CD4-positive, alpha-beta T cell (primary cell): ENCODE data around the gene IRAK4. TPM values are rescaled to one million over a fixed set of nuclear protein-coding genes. Genes with fewer than 3 reads are reported as not detected.
A peak's percentile ranks its signal among the peaks of the same experiment; 100 is the strongest.

ENCODE experiments used
- ATAC-seq: fragments of 200-7000 bp; cut with Tn5 transposase; one replicate; pipeline ENCODE4 v1.10.0; 2022; ENCODE audit warnings: mild to moderate bottlenecking; ENCODE audit not compliant: poor library complexity
- CTCF ChIA-PET: fragments of 350-600 bp; sonication (Branson Sonifier 250); formaldehyde crosslinking; loops from one replicate; lab custom pipeline; 2021; ENCODE audit warnings: antibody characterized with exemption, inconsistent platforms; lab: Charles Lee
- POLR2A ChIA-PET: fragments of 350-600 bp; sonication (Branson Sonifier 250); formaldehyde crosslinking; loops from one replicate; lab custom pipeline; 2021; ENCODE audit warnings: antibody characterized with exemption, inconsistent platforms; lab: Charles Lee
- DNase-seq, 14 experiments: peaks; one replicate each; pipeline ENCODE4 v3.0.0-alpha.2; 2013 to 2020; ENCODE audit warnings: mixed read lengths in 2 of 14
- H3K27ac ChIP-seq, 2 donors: one replicate each; pipeline versions ENCODE4 v1.5.1 to v1.7.0; 2013; ENCODE audit warnings: low read length in 2 of 2, low read depth in 1 of 2, mild to moderate bottlenecking in 1 of 2
- H3K27me3 ChIP-seq, 2 experiments: 1 replicate in 1 of 2; 2 replicates in 1 of 2; pipeline versions ENCODE4 v1.6.1 to v1.7.0; 2013; ENCODE audit warnings: low read length in 2 of 2, control low read depth in 1 of 2, mild to moderate bottlenecking in 1 of 2, moderate library complexity in 1 of 2; ENCODE audit not compliant: insufficient read depth in 2 of 2, control insufficient read depth in 1 of 2
- H3K36me3 ChIP-seq: one replicate; pipeline ENCODE4 v1.6.1; 2013; ENCODE audit warnings: low read length, control low read depth; ENCODE audit not compliant: insufficient read depth
- H3K4me1 ChIP-seq: one replicate; pipeline ENCODE4 v1.6.1; 2013; ENCODE audit warnings: low read length, control low read depth; ENCODE audit not compliant: insufficient read depth
- H3K4me3 ChIP-seq: one replicate; pipeline ENCODE4 v1.5.1; 2013; ENCODE audit warnings: mild to moderate bottlenecking, low read length, moderate library complexity
- H3K9me3 ChIP-seq, 2 experiments: 1 replicate in 1 of 2; 2 replicates in 1 of 2; pipeline versions ENCODE4 v1.6.1 to v1.7.0; 2013; ENCODE audit warnings: low read length in 2 of 2, mild to moderate bottlenecking in 2 of 2, control low read depth in 1 of 2, moderate library complexity in 1 of 2; ENCODE audit not compliant: control insufficient read depth in 1 of 2, insufficient read depth in 1 of 2
- H3K27ac Mint-ChIP-seq: one replicate; pipeline ENCODE4 v1.8.0; 2020; ENCODE audit warnings: mixed read lengths
- H3K27me3 Mint-ChIP-seq: one replicate; pipeline ENCODE4 v1.8.0; 2021; ENCODE audit warnings: mixed read lengths
- H3K36me3 Mint-ChIP-seq: one replicate; pipeline ENCODE4 v1.8.0; 2021; ENCODE audit warnings: low read depth, mixed read lengths
- H3K4me1 Mint-ChIP-seq: one replicate; pipeline ENCODE4 v1.8.0; 2021; ENCODE audit warnings: low read depth, mixed read lengths
- H3K4me3 Mint-ChIP-seq: one replicate; pipeline ENCODE4 v1.8.0; 2020; ENCODE audit warnings: mild to moderate bottlenecking, mixed read lengths
- H3K9me3 Mint-ChIP-seq: one replicate; pipeline ENCODE4 v1.8.0; 2020; ENCODE audit warnings: mixed read lengths
- CTCF ChIP-seq: fragments of 200-600 bp; IDR thresholded peaks from one replicate; pipeline ENCODE4 v1.8.0; 2022; ENCODE audit warnings: antibody characterized with exemption, mild to moderate bottlenecking
- intact Hi-C, 2 experiments: fragments of 100-400 bp; cut with DNase I in 1 of 2; cut with micrococcal nuclease in 1 of 2; formaldehyde crosslinking; loops; one replicate each; pipeline versions ENCODE4 v1.15.1 to v1.9.0; 2023 to 2025; cut with DNase I, micrococcal nuclease
- total RNA-seq, 174 experiments: library from RNA in 2 of 174; stranded (reverse) in 2 of 174; gene quantifications; one replicate each; pipeline ENCODE4 v1.2.3 and lab custom pipeline; 2021 to 2026

IRAK4 gene
- total RNA-seq, 2 experiments from 2014 or later: 27.3 to 29.0 TPM

DNA sequence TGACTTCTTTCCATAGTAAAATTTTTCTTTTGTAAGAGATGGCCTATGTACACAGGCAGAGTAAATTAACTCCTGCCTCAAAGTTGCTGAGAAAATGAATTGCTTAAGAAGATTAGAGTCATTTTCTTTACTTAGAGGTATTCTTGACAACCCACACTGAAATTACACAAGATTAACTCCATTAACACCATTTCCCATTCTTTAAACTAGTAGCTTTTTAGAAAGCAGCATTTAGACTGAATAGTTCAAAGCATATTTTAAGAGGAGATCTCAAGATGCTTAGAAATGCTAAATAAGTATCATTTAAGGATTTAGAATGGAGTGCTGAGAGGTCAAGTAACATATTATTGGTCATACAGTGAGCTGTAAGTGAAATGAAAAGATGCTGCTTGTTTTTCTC is 35.6 kb upstream of the IRAK4 start:
- CTCF ChIA-PET: no interaction called here
- no peak for TF ChIP-seq CTCF
- no peak for DNase-seq
- peaks cover 8% of the 10 kb centered on the region for H3K36me3 Mint-ChIP-seq
- Histone ChIP-seq H3K4me3 (no peak overlapping the region), H3K27ac (no peak overlapping the region), H3K9me3 (no peaks in the 10 kb centered on the region), H3K4me1 (no peaks in the 10 kb centered on the region), H3K27me3 (no peaks in the 10 kb centered on the region), H3K36me3 (no peaks in the 10 kb centered on the region)
- intact Hi-C loops: no loop called here
- no peak for ATAC-seq
- H3K4me1 Mint-ChIP-seq: no peaks in the 10 kb centered on the region
- H3K4me3 Mint-ChIP-seq: no peak overlapping the region
- no peaks in the 10 kb centered on the region for H3K27me3 Mint-ChIP-seq
- H3K9me3 Mint-ChIP-seq: no peaks in the 10 kb centered on the region
- POLR2A ChIA-PET: no interaction called here
- no peak overlapping the region for H3K27ac Mint-ChIP-seq

GRCh38 chr12:43728117-43728516 is 30.6 kb upstream of the IRAK4 start:
- peak; percentile 45 for TF ChIP-seq CTCF
- Mint-ChIP-seq H3K27ac (no peak overlapping the region), H3K36me3 (peaks cover 45% of the 10 kb centered on the region), H3K27me3 (no peaks in the 10 kb centered on the region), H3K4me1 (peaks cover 8% of the 10 kb centered on the region), H3K9me3 (no peaks in the 10 kb centered on the region), H3K4me3 (no peak overlapping the region)
- no peak overlapping the region for H3K27ac ChIP-seq
- ChIA-PET CTCF (no interaction called here), POLR2A (no interaction called here)
- no peaks in the 10 kb centered on the region for H3K4me1 ChIP-seq
- H3K36me3 ChIP-seq: peaks cover 3% of the 10 kb centered on the region
- no peak overlapping the region for H3K4me3 ChIP-seq
- DNase-seq: peak in 1 of 14 experiments; percentile 3
- no peak for ATAC-seq
- intact Hi-C loops: no loop called here
- H3K9me3 ChIP-seq: no peaks in the 10 kb centered on the region
- no peaks in the 10 kb centered on the region for H3K27me3 ChIP-seq

DNA sequence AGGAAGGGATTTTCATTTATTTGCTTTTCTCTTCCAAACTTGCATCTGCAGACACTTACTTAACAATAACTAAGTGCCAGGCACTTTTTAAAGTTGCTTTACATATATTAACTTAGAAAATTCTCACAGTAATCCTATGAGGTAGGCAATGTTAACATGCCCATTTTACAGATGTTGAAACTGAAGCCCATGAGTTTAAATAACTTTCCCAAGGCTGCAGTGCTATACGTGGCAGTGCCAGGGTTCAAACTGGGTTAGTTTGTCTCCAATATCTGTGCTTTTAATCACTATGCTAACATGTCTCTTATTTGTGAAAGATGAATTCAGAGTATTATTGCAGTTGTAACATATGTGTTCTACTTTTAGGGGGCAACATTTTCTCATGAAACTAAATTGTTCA is 30.1 kb upstream of the IRAK4 start:
- Mint-ChIP-seq H3K4me3 (no peak overlapping the region), H3K27me3 (no peaks in the 10 kb centered on the region), H3K4me1 (peaks cover 8% of the 10 kb centered on the region), H3K36me3 (peaks cover 49% of the 10 kb centered on the region), H3K27ac (no peak overlapping the region), H3K9me3 (no peaks in the 10 kb centered on the region)
- H3K4me1 ChIP-seq: no peaks in the 10 kb centered on the region
- no peak for TF ChIP-seq CTCF
- intact Hi-C loops: no loop called here
- ChIA-PET POLR2A (no interaction called here), CTCF (no interaction called here)
- H3K27ac ChIP-seq: no peak overlapping the region
- H3K9me3 ChIP-seq: no peaks in the 10 kb centered on the region
- no peak for DNase-seq
- no peak for ATAC-seq
- no peaks in the 10 kb centered on the region for H3K27me3 ChIP-seq
- no peak overlapping the region for H3K4me3 ChIP-seq
- peaks cover 3% of the 10 kb centered on the region for H3K36me3 ChIP-seq
